Measurements from ENCODE around the gene CACNA1I.

Gene CACNA1I

DNA sequence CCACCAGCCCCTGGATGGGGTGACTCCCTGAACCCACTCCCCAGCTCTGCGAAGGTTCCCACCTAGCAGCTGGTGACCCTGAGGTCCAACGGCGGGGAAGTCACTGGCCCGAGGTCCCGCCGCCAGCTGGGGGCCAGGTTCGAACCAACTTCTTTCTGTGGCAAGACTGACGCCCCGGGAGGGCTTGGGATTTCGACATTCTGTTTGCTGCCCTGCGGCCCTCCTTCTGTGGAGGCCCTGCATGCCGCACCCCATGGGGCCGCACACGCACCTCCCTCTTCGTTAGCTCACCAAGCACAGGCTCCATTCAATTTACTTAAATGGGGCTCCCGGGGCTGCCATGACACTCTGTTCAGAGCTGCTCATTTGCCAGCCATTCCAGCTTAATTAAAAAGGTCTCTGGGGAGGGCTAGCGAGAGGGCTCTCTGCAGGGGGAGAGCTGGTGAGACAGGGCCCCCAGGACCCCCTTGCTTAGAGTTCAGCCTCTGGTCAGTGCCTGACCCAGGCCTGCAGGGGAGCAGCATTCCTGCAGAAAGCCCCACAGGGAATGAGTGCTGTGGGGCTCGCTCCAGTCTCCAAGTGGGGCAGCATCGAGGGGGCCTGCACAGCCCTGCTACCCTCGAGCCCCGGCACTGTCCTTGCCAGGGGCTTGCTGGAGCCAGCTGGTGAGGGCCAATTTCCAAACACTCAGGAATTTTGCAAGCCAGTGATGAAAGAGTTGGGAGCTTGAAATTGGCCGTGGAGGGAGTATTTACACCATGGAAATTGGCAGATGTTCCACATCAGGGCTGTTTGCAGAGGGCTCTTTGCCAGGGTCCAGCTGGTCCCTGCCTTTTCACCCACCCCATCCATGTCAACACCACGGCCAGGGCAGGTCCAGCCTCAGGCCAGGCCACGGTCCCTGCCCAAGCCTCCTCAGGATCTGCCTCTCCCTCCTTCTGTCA, 80.8 kb downstream of the CACNA1I start:
- DNase-seq (ENCODE audit: low spot score), result no peak

GRCh38 chr22:39652990-39653786, 82.6 kb downstream of the CACNA1I start:
- DNase-seq (ENCODE audit: low spot score), result no peak

- DNase-seq (ENCODE audit: low spot score), result no peak
Measured at GRCh38 chr22:39653787-39654077, 83.2 kb downstream of the CACNA1I start.

GRCh38 chr22:39654131-39654926, 83.8 kb downstream of the CACNA1I start:
- DNase-seq (ENCODE audit: low spot score), result no peak

- no peak for DNase-seq (ENCODE audit: low spot score)
Measured at GRCh38 chr22:39655004-39655579, 84.5 kb downstream of the CACNA1I start.

DNA sequence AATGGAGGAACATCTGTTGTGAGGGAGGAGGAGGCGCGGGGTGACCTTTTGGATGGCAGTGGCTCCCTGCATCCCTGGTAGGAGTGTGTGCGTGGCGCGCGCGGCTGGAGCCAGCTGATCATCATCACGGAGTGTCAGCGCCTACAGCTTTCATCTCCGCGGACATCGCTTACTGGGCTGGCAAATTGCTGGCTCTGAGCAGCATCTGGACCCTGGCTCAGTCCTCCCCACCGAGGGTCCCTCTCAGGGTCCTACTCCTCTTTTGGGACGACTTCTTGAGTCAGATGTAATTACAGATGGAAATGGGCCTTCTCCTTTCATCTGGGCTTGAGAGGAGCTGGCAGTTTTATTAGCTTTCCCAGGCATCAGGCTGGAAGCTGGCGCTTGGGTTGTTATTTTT, 85.3 kb downstream of the CACNA1I start:
- DNase-seq (ENCODE audit: low spot score), result no peak

GRCh38 chr22:39656495-39657490, 86.2 kb downstream of the CACNA1I start:
- no peak for DNase-seq (ENCODE audit: low spot score)

GRCh38 chr22:39658367-39658766, 87.8 kb downstream of the CACNA1I start:
- DNase-seq (ENCODE audit: low spot score), result no peak

GRCh38 chr22:39658806-39659463, 88.4 kb downstream of the CACNA1I start:
- no peak for DNase-seq (ENCODE audit: low spot score)

DNA sequence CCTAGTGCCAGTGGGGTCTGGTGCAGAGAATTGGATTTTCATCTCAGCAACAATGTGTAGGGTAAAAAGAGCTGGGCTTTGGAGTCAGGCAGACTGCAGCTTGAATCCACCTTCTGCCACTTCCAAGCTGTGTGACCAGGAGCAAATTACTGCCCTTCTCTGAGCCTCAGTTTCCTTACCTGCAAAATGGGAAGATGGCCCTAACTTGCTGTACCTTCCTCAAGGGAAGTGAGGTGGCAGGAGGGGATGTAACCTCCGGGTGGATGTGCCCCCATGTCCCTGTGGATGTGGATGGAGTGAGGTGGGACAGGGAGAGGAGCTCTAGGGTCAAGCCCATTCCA, 90.9 kb downstream of the CACNA1I start:
- no peak for DNase-seq (ENCODE audit: low spot score)

GRCh38 chr22:39661842-39662685, 91.5 kb downstream of the CACNA1I start:
- no peak for DNase-seq (ENCODE audit: low spot score)

DNA sequence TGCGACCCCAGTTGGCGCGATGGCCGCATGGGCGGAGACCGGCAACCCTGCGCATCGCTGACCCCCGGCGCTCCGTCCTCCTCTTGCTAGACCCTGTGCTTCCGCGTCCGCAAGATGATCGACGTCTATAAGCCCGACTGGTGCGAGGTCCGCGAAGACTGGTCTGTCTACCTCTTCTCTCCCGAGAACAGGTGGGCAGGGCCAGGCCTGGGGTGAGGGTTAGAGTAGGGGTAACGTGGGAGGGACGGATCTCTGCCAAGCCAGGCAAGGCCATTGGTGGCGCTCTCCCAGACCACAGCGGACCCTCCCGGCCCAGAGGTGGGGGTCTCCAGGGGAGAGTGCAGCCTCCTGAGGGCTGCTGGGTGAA, 92.1 kb downstream of the CACNA1I start:
- DNase-seq (ENCODE audit: low spot score), result no peak

DNA sequence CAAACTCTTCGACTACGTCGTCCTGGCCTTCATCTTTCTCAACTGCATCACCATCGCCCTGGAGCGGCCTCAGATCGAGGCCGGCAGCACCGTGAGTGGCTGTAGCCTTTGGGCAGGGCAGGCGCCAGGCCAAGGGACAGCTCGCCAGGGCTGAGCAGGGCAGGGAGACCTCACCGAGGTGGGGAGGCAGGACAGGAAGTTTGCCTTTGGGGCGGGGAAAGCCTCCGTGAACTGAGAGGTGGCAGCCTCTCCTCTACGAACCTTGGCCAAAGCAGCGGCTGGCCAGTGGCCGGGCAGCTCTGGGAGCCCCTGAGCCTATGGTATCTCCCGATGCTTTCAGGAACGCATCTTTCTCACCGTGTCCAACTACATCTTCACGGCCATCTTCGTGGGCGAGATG, 93.2 kb downstream of the CACNA1I start:
- no peak for DNase-seq (ENCODE audit: low spot score)

DNA sequence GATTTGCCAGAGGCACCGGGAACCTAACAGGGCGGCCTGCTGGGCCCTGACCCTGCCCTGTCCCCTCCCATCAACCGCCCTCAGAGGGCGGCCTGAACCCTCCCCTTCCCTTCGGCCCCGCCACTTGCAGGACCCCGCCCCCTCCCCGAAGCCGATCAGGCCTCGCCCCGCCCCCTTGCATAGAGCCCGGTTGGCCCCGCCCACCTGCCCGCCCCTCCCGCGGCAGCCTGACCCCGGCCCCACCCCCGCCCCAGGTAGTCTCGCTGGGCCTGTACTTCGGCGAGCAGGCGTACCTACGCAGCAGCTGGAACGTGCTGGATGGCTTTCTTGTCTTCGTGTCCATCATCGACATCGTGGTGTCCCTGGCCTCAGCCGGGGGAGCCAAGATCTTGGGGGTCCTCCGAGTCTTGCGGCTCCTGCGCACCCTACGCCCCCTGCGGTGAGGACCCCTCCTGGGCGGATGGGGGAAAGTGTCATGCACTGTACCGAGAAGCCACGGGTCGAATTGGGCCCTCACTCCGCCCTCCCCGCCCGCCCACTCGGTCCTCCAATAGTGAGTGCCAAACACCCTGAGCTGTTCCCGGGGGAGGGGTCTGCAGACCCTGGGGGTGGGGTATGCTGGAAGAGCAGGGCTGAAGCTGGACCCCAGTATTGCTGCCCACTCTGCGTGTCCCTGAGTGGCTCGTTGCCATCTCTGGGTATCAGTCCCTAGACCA, 94.1 kb downstream of the CACNA1I start:
- no peak for DNase-seq (ENCODE audit: low spot score)

- peak; percentile 46 for DNase-seq (ENCODE audit: low spot score)
Measured at GRCh38 chr22:39665229-39665628, 94.7 kb downstream of the CACNA1I start.

- DNase-seq (ENCODE audit: low spot score), result no peak
Measured at GRCh38 chr22:39665661-39666431, 95.3 kb downstream of the CACNA1I start.

DNA sequence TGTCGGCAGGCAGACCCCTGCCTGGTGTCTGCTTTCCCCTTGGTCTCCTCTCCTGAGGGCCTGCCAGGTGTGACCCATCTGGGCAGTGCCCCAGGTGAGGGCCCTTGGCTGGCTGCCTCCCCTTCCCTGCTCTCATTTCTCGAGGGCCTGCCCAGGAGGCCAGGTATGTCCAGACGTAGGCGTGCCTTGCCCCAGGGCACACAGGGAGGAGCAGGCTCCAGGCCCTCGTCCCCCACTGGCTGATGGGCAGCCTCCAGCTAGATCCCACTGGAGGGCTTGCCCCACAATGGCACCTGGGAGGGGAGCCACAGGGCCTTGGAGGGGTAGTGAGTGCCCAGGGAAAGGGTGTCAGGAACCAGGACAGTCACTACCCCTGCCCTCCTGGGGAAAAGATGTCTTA, 95.9 kb downstream of the CACNA1I start:
- DNase-seq (ENCODE audit: low spot score), result no peak

- DNase-seq (ENCODE audit: low spot score), result no peak
Measured at GRCh38 chr22:39666926-39667325, 96.4 kb downstream of the CACNA1I start.

Measured in AG20443 (cell line).